ENCODE measurements around the gene PIEZO2. TPM values are rescaled to one million over a fixed set of nuclear protein-coding genes. Genes with fewer than 3 reads are reported as not detected.

Gene PIEZO2
- total RNA-seq, 1 experiment from 2014 or later = 10.7 TPM

GRCh38 chr18:10842861-10843260 is 306.5 kb downstream of the PIEZO2 start (continued):
- TF ChIP-seq PRDM15 (CRISPR knock-in tag; IDR thresholded peaks at IDR 0.05) = no peak
- no peak for TF ChIP-seq ZNF396 (CRISPR knock-in tag; IDR thresholded peaks at IDR 0.05; ENCODE audit: borderline replicate concordance)
- no peak for TF ChIP-seq SMAD4 (CRISPR knock-in tag; IDR thresholded peaks at IDR 0.05)
- TF ChIP-seq ZNF532 (CRISPR knock-in tag; IDR thresholded peaks at IDR 0.05; ENCODE audit: borderline replicate concordance) = no peak

- H3K27ac Mint-ChIP-seq = peak overlapping the region; percentile 44; the same call in 1 of the 2 replicates
- DNase-seq (ENCODE audit: low spot score) (no peak), ATAC-seq (no peak)
- CTCF ChIA-PET = interaction anchor here (0.8 kb wide), 1 partner anchor 10 kb away, joined by 5 read pairs; no protein-coding TSS in a partner anchor
- TF ChIP-seq ETV6 (CRISPR knock-in tag; IDR thresholded peaks at IDR 0.05) = no peak
- peaks cover 16% of the 10 kb centered on the region for H3K9me3 Mint-ChIP-seq
- POLR2A ChIA-PET = no interaction called here
- no peak overlapping the region for H3K4me3 Mint-ChIP-seq
- peaks cover 6% of the 10 kb centered on the region for H3K4me1 Mint-ChIP-seq
- H3K27me3 Mint-ChIP-seq (ENCODE audit: low read depth) = no peaks in the 10 kb centered on the region
- H3K36me3 Mint-ChIP-seq = peaks cover 8% of the 10 kb centered on the region
Measured at GRCh38 chr18:10842371-10842770, 307.0 kb downstream of the PIEZO2 start.

GRCh38 chr18:10841203-10841602 is 308.2 kb downstream of the PIEZO2 start:
- H3K27me3 Mint-ChIP-seq (ENCODE audit: low read depth) = no peaks in the 10 kb centered on the region
- DNase-seq (ENCODE audit: low spot score) (no peak), ATAC-seq (no peak)
- peaks cover 2% of the 10 kb centered on the region; the same call in 1 of the 2 replicates for H3K4me1 Mint-ChIP-seq
- ChIA-PET POLR2A (interaction anchor here (0.6 kb wide), 1 partner anchor 63 kb away, joined by 3 read pairs; no protein-coding TSS in a partner anchor), CTCF (interaction anchor here (1.9 kb wide), 1 partner anchor 10 kb away, joined by 9 read pairs; no protein-coding TSS in a partner anchor)
- H3K4me3 Mint-ChIP-seq = no peak overlapping the region
- H3K27ac Mint-ChIP-seq = 0 out of 2 replicates have a peak overlapping the region, but pooled peaks have one; percentile 26
- peaks cover 10% of the 10 kb centered on the region for H3K9me3 Mint-ChIP-seq
- TF ChIP-seq PREB (CRISPR knock-in tag; IDR thresholded peaks at IDR 0.05; ENCODE audit: borderline replicate concordance) = no peak
- no peak for TF ChIP-seq SP1 (CRISPR knock-in tag; conservative IDR thresholded peaks at IDR 0.05)
- no peak for TF ChIP-seq AR (CRISPR knock-in tag; IDR thresholded peaks at IDR 0.05)
- TF ChIP-seq ZNF425 (CRISPR knock-in tag; conservative IDR thresholded peaks at IDR 0.05) = no peak
- no peak for TF ChIP-seq TEAD1 (CRISPR knock-in tag; IDR thresholded peaks at IDR 0.05)
- TF ChIP-seq SMAD3 (CRISPR knock-in tag; IDR thresholded peaks at IDR 0.05; ENCODE audit: borderline replicate concordance) = no peak
- no peak for TF ChIP-seq EMX1 (CRISPR knock-in tag; IDR thresholded peaks at IDR 0.05)
- no peak for TF ChIP-seq ATF1 (CRISPR knock-in tag; IDR thresholded peaks at IDR 0.05)
- H3K36me3 Mint-ChIP-seq = peaks cover 4% of the 10 kb centered on the region
